Measurements from ENCODE around the gene HMGA1. TPM values are rescaled to one million over a fixed set of nuclear protein-coding genes. Genes with fewer than 3 reads are reported as not detected.

Gene HMGA1
- polyA plus RNA-seq, 1 of the 3 experiments (the other 2 are of a cell fraction): 433 TPM

DNA sequence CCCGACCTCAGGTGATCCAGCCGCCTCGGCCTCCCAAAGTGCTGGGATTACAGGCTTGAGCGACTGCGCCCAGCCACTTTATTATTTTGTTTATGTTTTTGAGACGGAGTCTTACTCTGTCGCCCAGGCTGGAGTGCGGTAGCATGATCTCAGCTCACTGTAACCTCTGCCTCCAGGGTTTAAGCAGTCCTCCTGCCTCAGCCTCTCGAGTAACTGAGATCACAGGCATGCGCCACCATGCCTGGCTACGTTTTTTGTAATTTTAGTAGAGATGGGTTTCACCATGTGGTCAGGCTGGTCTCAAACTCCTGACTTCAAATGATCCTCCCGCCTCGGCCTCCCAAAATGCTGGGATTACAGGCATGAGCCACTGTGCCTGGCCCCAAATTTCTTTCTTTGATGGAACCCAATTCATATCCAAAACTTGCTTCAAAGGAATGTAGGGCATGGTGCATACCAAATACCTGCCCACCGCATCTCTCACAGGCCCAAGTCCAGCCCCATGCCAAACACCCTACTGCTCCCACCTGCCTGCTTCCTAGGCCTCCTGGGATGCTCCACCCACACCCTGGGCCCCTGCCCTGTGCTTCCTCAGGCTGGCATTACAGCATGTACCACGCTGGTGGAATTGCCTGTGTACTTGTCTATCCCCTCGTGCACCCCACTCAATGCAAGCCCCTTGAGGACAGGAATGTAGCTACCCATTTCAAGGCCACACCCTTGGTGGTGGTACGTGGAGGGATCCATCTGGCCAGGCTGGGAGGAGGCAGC is 4.9 kb upstream of the HMGA1 start:
- H3K9ac ChIP-seq: no peak overlapping the region
- no peak overlapping the region for H3K4me3 ChIP-seq (ENCODE audit: low read depth in 2 of 2, low read length in 1 of 2)
- H3K27ac ChIP-seq (ENCODE audit: low read depth in 2 of 2, low read length in 1 of 2): no peak overlapping the region
- no peaks in the 10 kb centered on the region for H4K20me1 ChIP-seq (ENCODE audit: insufficient read depth)
- no peaks in the 10 kb centered on the region for H3K27me3 ChIP-seq (ENCODE audit: insufficient read depth)
- DNase-seq: no peak
- no peaks in the 10 kb centered on the region for H3K9me3 ChIP-seq
- no peak overlapping the region for H3K4me2 ChIP-seq
- no peaks in the 10 kb centered on the region for H3K36me3 ChIP-seq (replicated peaks in 1 of 2; ENCODE audit: control insufficient read depth in 1 of 2, insufficient read depth in 2 of 2, low read length in 1 of 2)
- ChIA-PET POLR2A (no interaction called here), CTCF (interaction anchor here (1.0 to 2.1 kb wide), 4 partner anchors 18 to 68 kb away, joined by 3 to 12 read pairs (median 3); partner anchors contain the start of gene SMIM29)
- H2AFZ ChIP-seq (ENCODE audit: low read depth): no peak overlapping the region
- no peaks in the 10 kb centered on the region for H3K9me2 ChIP-seq
- no peaks in the 10 kb centered on the region for H3K79me2 ChIP-seq (ENCODE audit: insufficient read depth)
- TF ChIP-seq FOSL2 (IDR thresholded peaks at IDR 0.05; ENCODE audit: borderline replicate concordance, low read depth): no peak
- TF ChIP-seq GATA2 (CRISPR knock-in tag; IDR thresholded peaks at IDR 0.05): no peak
- WGBS (ENCODE audit: low lambda C conversion rate): 96% methylated on average over 17 of the region's 17 CpGs
- H3F3A ChIP-seq (replicated peaks; ENCODE audit: insufficient read depth): peaks cover 10% of the 10 kb centered on the region
- peaks cover 0 to 7% of the 10 kb centered on the region in 2 experiments; a peak in 2 of 4 replicates for H3K4me1 ChIP-seq (ENCODE audit: control insufficient read depth in 1 of 2, insufficient read depth in 2 of 2, low read depth in 1 of 2, low read length in 1 of 2)

DNA sequence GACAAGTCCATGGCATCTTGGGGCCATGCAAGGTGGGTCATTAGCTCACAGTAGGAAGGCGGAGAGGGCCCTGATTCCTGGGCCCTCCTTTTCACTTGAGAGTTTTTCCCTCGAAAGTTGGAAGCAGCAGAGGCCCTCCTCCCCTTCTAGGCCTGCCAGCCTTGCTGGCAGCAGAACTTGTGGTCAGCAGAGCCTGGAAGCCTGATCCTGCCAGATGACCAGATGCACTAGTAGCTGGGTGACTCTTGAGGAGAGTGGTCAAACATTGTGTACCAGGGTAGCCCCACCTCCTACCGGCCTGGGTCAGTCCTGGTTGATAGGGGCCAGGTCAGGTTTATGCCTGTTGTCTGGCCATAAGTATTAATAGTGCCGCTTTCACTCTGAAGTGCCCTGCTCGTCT is 3.8 kb upstream of the HMGA1 start:
- ChIA-PET POLR2A (interaction anchor here (1.4 kb wide), 1 partner anchor 9 kb away, joined by 5 read pairs; no protein-coding TSS in a partner anchor), CTCF (interaction anchor here (0.8 to 1.2 kb wide), 3 partner anchors 36 to 182 kb away, joined by 3 to 5 read pairs (median 3); no protein-coding TSS in a partner anchor)
- Histone ChIP-seq H3K4me3 (ENCODE audit: low read depth in 2 of 2, low read length in 1 of 2) (no peak overlapping the region), H4K20me1 (ENCODE audit: insufficient read depth) (no peaks in the 10 kb centered on the region), H3K4me1 (ENCODE audit: control insufficient read depth in 1 of 2, insufficient read depth in 2 of 2, low read depth in 1 of 2, low read length in 1 of 2) (peaks cover 0 to 7% of the 10 kb centered on the region in 2 experiments; a peak in 2 of 4 replicates), H2AFZ (ENCODE audit: low read depth) (no peak overlapping the region), H3K36me3 (replicated peaks in 1 of 2; ENCODE audit: control insufficient read depth in 1 of 2, insufficient read depth in 2 of 2, low read length in 1 of 2) (no peaks in the 10 kb centered on the region), H3K79me2 (ENCODE audit: insufficient read depth) (peaks cover 5% of the 10 kb centered on the region), H3K27ac (ENCODE audit: low read depth in 2 of 2, low read length in 1 of 2) (no peak overlapping the region), H3K27me3 (ENCODE audit: insufficient read depth) (no peaks in the 10 kb centered on the region), H3K9ac (no peak overlapping the region), H3K9me3 (no peaks in the 10 kb centered on the region), H3F3A (replicated peaks; ENCODE audit: insufficient read depth) (peaks cover 10% of the 10 kb centered on the region), H3K9me2 (no peaks in the 10 kb centered on the region), H3K4me2 (no peak overlapping the region)
- 92% methylated on average over 4 of the region's 5 CpGs for WGBS (ENCODE audit: low lambda C conversion rate)
- DNase-seq: no peak
- no peak for TF ChIP-seq RAD21 (IDR thresholded peaks at IDR 0.05; ENCODE audit: low read length)
- TF ChIP-seq, protein P1, sequence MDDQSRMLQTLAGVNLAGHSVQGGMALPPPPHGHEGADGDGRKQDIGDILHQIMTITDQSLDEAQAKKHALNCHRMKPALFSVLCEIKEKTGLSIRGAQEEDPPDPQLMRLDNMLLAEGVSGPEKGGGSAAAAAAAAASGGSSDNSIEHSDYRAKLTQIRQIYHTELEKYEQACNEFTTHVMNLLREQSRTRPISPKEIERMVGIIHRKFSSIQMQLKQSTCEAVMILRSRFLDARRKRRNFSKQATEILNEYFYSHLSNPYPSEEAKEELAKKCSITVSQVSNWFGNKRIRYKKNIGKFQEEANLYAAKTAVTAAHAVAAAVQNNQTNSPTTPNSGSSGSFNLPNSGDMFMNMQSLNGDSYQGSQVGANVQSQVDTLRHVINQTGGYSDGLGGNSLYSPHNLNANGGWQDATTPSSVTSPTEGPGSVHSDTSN (IDR thresholded peaks at IDR 0.05): no peak
- no peak for TF ChIP-seq TCF12 (IDR thresholded peaks at IDR 0.05)
- TF ChIP-seq, protein P2, sequence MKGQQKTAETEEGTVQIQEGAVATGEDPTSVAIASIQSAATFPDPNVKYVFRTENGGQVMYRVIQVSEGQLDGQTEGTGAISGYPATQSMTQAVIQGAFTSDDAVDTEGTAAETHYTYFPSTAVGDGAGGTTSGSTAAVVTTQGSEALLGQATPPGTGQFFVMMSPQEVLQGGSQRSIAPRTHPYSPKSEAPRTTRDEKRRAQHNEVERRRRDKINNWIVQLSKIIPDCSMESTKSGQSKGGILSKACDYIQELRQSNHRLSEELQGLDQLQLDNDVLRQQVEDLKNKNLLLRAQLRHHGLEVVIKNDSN (IDR thresholded peaks at IDR 0.05; ENCODE audit: borderline replicate concordance, low read depth): no peak
- TF ChIP-seq, protein P3, sequence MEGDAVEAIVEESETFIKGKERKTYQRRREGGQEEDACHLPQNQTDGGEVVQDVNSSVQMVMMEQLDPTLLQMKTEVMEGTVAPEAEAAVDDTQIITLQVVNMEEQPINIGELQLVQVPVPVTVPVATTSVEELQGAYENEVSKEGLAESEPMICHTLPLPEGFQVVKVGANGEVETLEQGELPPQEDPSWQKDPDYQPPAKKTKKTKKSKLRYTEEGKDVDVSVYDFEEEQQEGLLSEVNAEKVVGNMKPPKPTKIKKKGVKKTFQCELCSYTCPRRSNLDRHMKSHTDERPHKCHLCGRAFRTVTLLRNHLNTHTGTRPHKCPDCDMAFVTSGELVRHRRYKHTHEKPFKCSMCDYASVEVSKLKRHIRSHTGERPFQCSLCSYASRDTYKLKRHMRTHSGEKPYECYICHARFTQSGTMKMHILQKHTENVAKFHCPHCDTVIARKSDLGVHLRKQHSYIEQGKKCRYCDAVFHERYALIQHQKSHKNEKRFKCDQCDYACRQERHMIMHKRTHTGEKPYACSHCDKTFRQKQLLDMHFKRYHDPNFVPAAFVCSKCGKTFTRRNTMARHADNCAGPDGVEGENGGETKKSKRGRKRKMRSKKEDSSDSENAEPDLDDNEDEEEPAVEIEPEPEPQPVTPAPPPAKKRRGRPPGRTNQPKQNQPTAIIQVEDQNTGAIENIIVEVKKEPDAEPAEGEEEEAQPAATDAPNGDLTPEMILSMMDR (IDR thresholded peaks at IDR 0.05): no peak
- no peak for TF ChIP-seq ELF1 (IDR thresholded peaks at IDR 0.05)
- no peak for TF ChIP-seq JUND (IDR thresholded peaks at IDR 0.05)
- TF ChIP-seq, protein P4, sequence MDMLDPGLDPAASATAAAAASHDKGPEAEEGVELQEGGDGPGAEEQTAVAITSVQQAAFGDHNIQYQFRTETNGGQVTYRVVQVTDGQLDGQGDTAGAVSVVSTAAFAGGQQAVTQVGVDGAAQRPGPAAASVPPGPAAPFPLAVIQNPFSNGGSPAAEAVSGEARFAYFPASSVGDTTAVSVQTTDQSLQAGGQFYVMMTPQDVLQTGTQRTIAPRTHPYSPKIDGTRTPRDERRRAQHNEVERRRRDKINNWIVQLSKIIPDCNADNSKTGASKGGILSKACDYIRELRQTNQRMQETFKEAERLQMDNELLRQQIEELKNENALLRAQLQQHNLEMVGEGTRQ (IDR thresholded peaks at IDR 0.05; ENCODE audit: borderline replicate concordance, low read depth, low read length): no peak
- no peak for TF ChIP-seq EZH2phosphoT487 (IDR thresholded peaks at IDR 0.05; ENCODE audit: borderline replicate concordance, low read depth)
- no peak for TF ChIP-seq TEAD4 (IDR thresholded peaks at IDR 0.05; ENCODE audit: borderline replicate concordance, insufficient read depth)
- TF ChIP-seq GATA2 (CRISPR knock-in tag; IDR thresholded peaks at IDR 0.05): no peak
- no peak for TF ChIP-seq CHD2 (IDR thresholded peaks at IDR 0.05; ENCODE audit: low read length, partially characterized antibody)
- TF ChIP-seq, protein P5, sequence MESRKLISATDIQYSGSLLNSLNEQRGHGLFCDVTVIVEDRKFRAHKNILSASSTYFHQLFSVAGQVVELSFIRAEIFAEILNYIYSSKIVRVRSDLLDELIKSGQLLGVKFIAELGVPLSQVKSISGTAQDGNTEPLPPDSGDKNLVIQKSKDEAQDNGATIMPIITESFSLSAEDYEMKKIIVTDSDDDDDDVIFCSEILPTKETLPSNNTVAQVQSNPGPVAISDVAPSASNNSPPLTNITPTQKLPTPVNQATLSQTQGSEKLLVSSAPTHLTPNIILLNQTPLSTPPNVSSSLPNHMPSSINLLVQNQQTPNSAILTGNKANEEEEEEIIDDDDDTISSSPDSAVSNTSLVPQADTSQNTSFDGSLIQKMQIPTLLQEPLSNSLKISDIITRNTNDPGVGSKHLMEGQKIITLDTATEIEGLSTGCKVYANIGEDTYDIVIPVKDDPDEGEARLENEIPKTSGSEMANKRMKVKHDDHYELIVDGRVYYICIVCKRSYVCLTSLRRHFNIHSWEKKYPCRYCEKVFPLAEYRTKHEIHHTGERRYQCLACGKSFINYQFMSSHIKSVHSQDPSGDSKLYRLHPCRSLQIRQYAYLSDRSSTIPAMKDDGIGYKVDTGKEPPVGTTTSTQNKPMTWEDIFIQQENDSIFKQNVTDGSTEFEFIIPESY (IDR thresholded peaks at IDR 0.05; ENCODE audit: borderline replicate concordance, low read depth): no peak
- no peak for TF ChIP-seq NRF1 (IDR thresholded peaks at IDR 0.05; ENCODE audit: low read depth, low read length)
- TF ChIP-seq FOSL2 (IDR thresholded peaks at IDR 0.05; ENCODE audit: borderline replicate concordance, low read depth): no peak
